Rectal smooth muscle tissue (tissue), 1 donor: ENCODE data around the gene SDK1.

Source experiments
- H3K27ac ChIP-seq: one replicate; pipeline ENCODE4 v1.7.0; 2013; ENCODE audit warnings: low read depth, low read length, inconsistent platforms
- H3K27me3 ChIP-seq: one replicate; pipeline ENCODE4 v1.7.0; 2013; ENCODE audit warnings: low read length; ENCODE audit not compliant: control insufficient read depth, insufficient read depth
- H3K36me3 ChIP-seq: one replicate; pipeline ENCODE4 v1.7.0; 2013; ENCODE audit warnings: low read length; ENCODE audit not compliant: control insufficient read depth, insufficient read depth
- H3K4me1 ChIP-seq: one replicate; pipeline ENCODE4 v1.7.0; 2013; ENCODE audit warnings: low read length; ENCODE audit not compliant: control insufficient read depth, insufficient read depth
- H3K4me3 ChIP-seq: one replicate; pipeline ENCODE4 v1.7.0; 2013; ENCODE audit warnings: low read length
- H3K9ac ChIP-seq: one replicate; pipeline ENCODE4 v1.7.0; 2013; ENCODE audit warnings: low read length

Gene SDK1

GRCh38 chr7:3942276-3942675, 641.2 kb downstream of the SDK1 start:
- H3K27me3 ChIP-seq: no peaks in the 10 kb centered on the region
- H3K36me3 ChIP-seq: no peaks in the 10 kb centered on the region
- no peak overlapping the region for H3K9ac ChIP-seq
- no peaks in the 10 kb centered on the region for H3K4me1 ChIP-seq
- H3K4me3 ChIP-seq: no peak overlapping the region
- H3K27ac ChIP-seq: no peak overlapping the region

GRCh38 chr7:3942816-3943745, 642.0 kb downstream of the SDK1 start:
- Histone ChIP-seq H3K36me3 (no peaks in the 10 kb centered on the region), H3K9ac (no peak overlapping the region), H3K4me3 (no peak overlapping the region), H3K27me3 (no peaks in the 10 kb centered on the region), H3K4me1 (no peaks in the 10 kb centered on the region), H3K27ac (no peak overlapping the region)

GRCh38 chr7:3943779-3944520, 642.9 kb downstream of the SDK1 start:
- no peaks in the 10 kb centered on the region for H3K27me3 ChIP-seq
- H3K9ac ChIP-seq: no peak overlapping the region
- H3K36me3 ChIP-seq: no peaks in the 10 kb centered on the region
- H3K4me3 ChIP-seq: no peak overlapping the region
- H3K4me1 ChIP-seq: no peaks in the 10 kb centered on the region
- no peak overlapping the region for H3K27ac ChIP-seq

GRCh38 chr7:3949242-3949640, 648.2 kb downstream of the SDK1 start:
- Histone ChIP-seq H3K27ac (no peak overlapping the region), H3K4me3 (no peak overlapping the region), H3K27me3 (no peaks in the 10 kb centered on the region), H3K9ac (no peak overlapping the region), H3K4me1 (no peaks in the 10 kb centered on the region), H3K36me3 (no peaks in the 10 kb centered on the region)

- Histone ChIP-seq H3K27me3 (no peaks in the 10 kb centered on the region), H3K4me1 (no peaks in the 10 kb centered on the region), H3K4me3 (no peak overlapping the region), H3K36me3 (no peaks in the 10 kb centered on the region), H3K9ac (no peak overlapping the region), H3K27ac (no peak overlapping the region)
Measured at GRCh38 chr7:3950249-3950648, 649.2 kb downstream of the SDK1 start.

- no peak overlapping the region for H3K27ac ChIP-seq
- H3K4me3 ChIP-seq: no peak overlapping the region
- H3K9ac ChIP-seq: no peak overlapping the region
- H3K36me3 ChIP-seq: no peaks in the 10 kb centered on the region
- H3K4me1 ChIP-seq: no peaks in the 10 kb centered on the region
- H3K27me3 ChIP-seq: no peaks in the 10 kb centered on the region
Measured at GRCh38 chr7:3951316-3952055, 650.4 kb downstream of the SDK1 start.

- Histone ChIP-seq H3K4me3 (no peak overlapping the region), H3K4me1 (no peaks in the 10 kb centered on the region), H3K27ac (no peak overlapping the region), H3K36me3 (no peaks in the 10 kb centered on the region), H3K27me3 (no peaks in the 10 kb centered on the region), H3K9ac (no peak overlapping the region)
Measured at GRCh38 chr7:3953133-3953532, 652.1 kb downstream of the SDK1 start.

GRCh38 chr7:3953946-3954345, 652.9 kb downstream of the SDK1 start:
- no peaks in the 10 kb centered on the region for H3K27me3 ChIP-seq
- H3K4me3 ChIP-seq: no peak overlapping the region
- no peaks in the 10 kb centered on the region for H3K36me3 ChIP-seq
- H3K4me1 ChIP-seq: no peaks in the 10 kb centered on the region
- no peak overlapping the region for H3K9ac ChIP-seq
- no peak overlapping the region for H3K27ac ChIP-seq

GRCh38 chr7:3955026-3955425, 654.0 kb downstream of the SDK1 start:
- no peaks in the 10 kb centered on the region for H3K27me3 ChIP-seq
- no peak overlapping the region for H3K27ac ChIP-seq
- H3K4me1 ChIP-seq: no peaks in the 10 kb centered on the region
- H3K9ac ChIP-seq: no peak overlapping the region
- H3K36me3 ChIP-seq: no peaks in the 10 kb centered on the region
- no peak overlapping the region for H3K4me3 ChIP-seq

GRCh38 chr7:3955751-3956696, 655.0 kb downstream of the SDK1 start:
- no peaks in the 10 kb centered on the region for H3K27me3 ChIP-seq
- no peak overlapping the region for H3K4me3 ChIP-seq
- no peaks in the 10 kb centered on the region for H3K4me1 ChIP-seq
- H3K36me3 ChIP-seq: no peaks in the 10 kb centered on the region
- H3K27ac ChIP-seq: no peak overlapping the region
- H3K9ac ChIP-seq: no peak overlapping the region

GRCh38 chr7:3956949-3957348, 655.9 kb downstream of the SDK1 start:
- H3K4me3 ChIP-seq: no peak overlapping the region
- no peaks in the 10 kb centered on the region for H3K27me3 ChIP-seq
- H3K4me1 ChIP-seq: no peaks in the 10 kb centered on the region
- H3K27ac ChIP-seq: no peak overlapping the region
- no peaks in the 10 kb centered on the region for H3K36me3 ChIP-seq
- no peak overlapping the region for H3K9ac ChIP-seq
